Neuronal stem cell (in vitro differentiated cells): ENCODE data around the gene MTCL3.

ENCODE experiments used
- DNase-seq: peaks from one replicate; pipeline ENCODE4 v3.0.0-alpha.2; 2013; ENCODE audit warnings: low spot score
- H2AFZ ChIP-seq: one replicate; pipeline ENCODE4 v1.6.1; 2013; ENCODE audit warnings: mild to moderate bottlenecking, low read length, inconsistent platforms
- H2AK5ac ChIP-seq: 2 replicates; pipeline ENCODE4 v1.6.1; 2013; ENCODE audit warnings: low read depth, mild to moderate bottlenecking, inconsistent platforms, low read length, moderate library complexity, mixed read lengths
- H2BK120ac ChIP-seq: 2 replicates; pipeline ENCODE4 v1.6.1; 2013; ENCODE audit warnings: low read depth, mild to moderate bottlenecking, inconsistent platforms, low read length, moderate library complexity, mixed read lengths
- H2BK12ac ChIP-seq: one replicate; pipeline ENCODE4 v1.6.1; 2013; ENCODE audit warnings: low read length, inconsistent platforms
- H2BK15ac ChIP-seq: 2 replicates; pipeline ENCODE4 v1.6.1; 2013; ENCODE audit warnings: mild to moderate bottlenecking, low read length, inconsistent platforms, mixed read lengths
- H2BK5ac ChIP-seq: one replicate; pipeline ENCODE4 v1.6.1; 2013; ENCODE audit warnings: inconsistent platforms, mild to moderate bottlenecking, low read length, moderate library complexity
- H3K14ac ChIP-seq: one replicate; pipeline ENCODE4 v1.6.1; 2013; ENCODE audit warnings: low read length, inconsistent platforms
- H3K18ac ChIP-seq: 2 replicates; pipeline ENCODE4 v1.6.1; 2013; ENCODE audit warnings: low read length, inconsistent platforms
- H3K23ac ChIP-seq: 2 replicates; pipeline ENCODE4 v1.6.1; 2013; ENCODE audit warnings: low read depth, mild to moderate bottlenecking, mixed read lengths, low read length, inconsistent platforms; ENCODE audit not compliant: poor library complexity
- H3K27ac ChIP-seq: replicated peaks from 3 replicates; pipeline ENCODE4 v1.5.1; 2013; ENCODE audit warnings: low read length, inconsistent platforms
- H3K27me3 ChIP-seq, 3 experiments: 2 replicates each; pipeline ENCODE4 v1.6.1; 2013; ENCODE audit warnings: low read length in 3 of 3, mild to moderate bottlenecking in 2 of 3, inconsistent platforms in 1 of 3, low read depth in 1 of 3, mixed read lengths in 1 of 3, moderate library complexity in 1 of 3; ENCODE audit not compliant: control insufficient read depth in 3 of 3, insufficient read depth in 3 of 3
- H3K36me3 ChIP-seq, 2 donors: replicated peaks in 1 of 2; 2 replicates each; pipeline ENCODE4 v1.6.1; 2013; ENCODE audit warnings: low read length in 2 of 2; ENCODE audit not compliant: control insufficient read depth in 2 of 2, insufficient read depth in 2 of 2
- H3K4ac ChIP-seq: 2 replicates; pipeline ENCODE4 v1.6.1; 2013; ENCODE audit warnings: inconsistent platforms, mild to moderate bottlenecking, low read length, moderate library complexity
- H3K4me1 ChIP-seq, 2 donors: 1 replicate in 1 of 2; 2 replicates in 1 of 2; pipeline ENCODE4 v1.6.1; 2013; ENCODE audit warnings: low read length in 2 of 2, low read depth in 1 of 2; ENCODE audit not compliant: control insufficient read depth in 2 of 2, insufficient read depth in 1 of 2
- H3K4me2 ChIP-seq: one replicate; pipeline ENCODE4 v1.6.1; 2013; ENCODE audit warnings: mild to moderate bottlenecking, low read length, inconsistent platforms; ENCODE audit not compliant: insufficient read depth, poor library complexity, severe bottlenecking
- H3K4me3 ChIP-seq, 2 donors: 2 replicates each; pipeline ENCODE4 v1.5.1; 2013; ENCODE audit warnings: low read length in 2 of 2, mild to moderate bottlenecking in 2 of 2, inconsistent platforms in 1 of 2, moderate library complexity in 1 of 2
- H3K79me1 ChIP-seq: one replicate; pipeline ENCODE4 v1.6.1; 2013; ENCODE audit warnings: low read depth, mild to moderate bottlenecking, inconsistent platforms, low read length, moderate library complexity
- H3K9ac ChIP-seq: one replicate; pipeline ENCODE4 v1.6.1; 2013; ENCODE audit warnings: mild to moderate bottlenecking, low read depth, low read length, inconsistent platforms; ENCODE audit not compliant: poor library complexity
- H3K9me3 ChIP-seq, 2 donors: replicated peaks in 1 of 2; 2 replicates each; pipeline versions ENCODE3 to v1.6.1; 2013; ENCODE audit warnings: low read length in 2 of 2, mild to moderate bottlenecking in 2 of 2, inconsistent platforms in 1 of 2, low read depth in 1 of 2, mixed read lengths in 1 of 2, moderate library complexity in 1 of 2; ENCODE audit not compliant: control insufficient read depth in 2 of 2, insufficient read depth in 1 of 2
- H4K8ac ChIP-seq: one replicate; pipeline ENCODE4 v1.6.1; 2013; ENCODE audit warnings: low read depth, mild to moderate bottlenecking, inconsistent platforms, low read length, moderate library complexity
- H4K91ac ChIP-seq: one replicate; pipeline ENCODE4 v1.6.1; 2013; ENCODE audit warnings: low read length, low read depth, mild to moderate bottlenecking, inconsistent platforms; ENCODE audit not compliant: poor library complexity
- WGBS, 2 donors: extraction: QIAGEN DNeasy Blood & Tissue Kit; methylation state at CpG; one replicate each; pipeline ENCODE4 v1.1.7; 2013; ENCODE audit warnings: missing lambda C conversion rate in 2 of 2, mixed read lengths in 1 of 2; ENCODE audit not compliant: insufficient read length in 2 of 2, insufficient replicate concordance in 1 of 2; ENCODE audit errors: extremely low coverage in 2 of 2; 5-methylcytosine and 5-hydroxymethylcytosine counted together

The MTCL3 gene

GRCh38 chr6:127486934-127487333 is 32.2 kb downstream of the MTCL3 start:
- peaks cover 16 to 100% of the 10 kb centered on the region in 2 donors for H3K36me3 ChIP-seq

GRCh38 chr6:127484212-127484863 is 34.8 kb downstream of the MTCL3 start:
- Histone ChIP-seq H3K4me2 (no peak overlapping the region), H3K9me3 (peaks cover 0 to under 1% of the 10 kb centered on the region in 2 donors), H3K4me1 (peaks cover 4 to 7% of the 10 kb centered on the region in 2 donors), H3K79me1 (no peaks in the 10 kb centered on the region), H3K4ac (no peak overlapping the region), H3K27ac (no peak overlapping the region), H2AK5ac (no peak overlapping the region), H2BK12ac (no peak overlapping the region), H3K18ac (no peak overlapping the region), H3K23ac (no peak overlapping the region), H2AFZ (no peak overlapping the region), H4K91ac (no peak overlapping the region), H3K9ac (no peak overlapping the region), H3K27me3 (no peaks in the 10 kb centered on the region), H4K8ac (no peak overlapping the region), H2BK5ac (no peak overlapping the region), H3K14ac (no peak overlapping the region), H2BK120ac (no peak overlapping the region), H3K36me3 (peaks cover 5 to 100% of the 10 kb centered on the region in 2 donors), H2BK15ac (no peak overlapping the region), H3K4me3 (no peak overlapping the region)
- no CpG with 5 or more reads among the region's 3 CpGs for WGBS, 2 donors
- no peak for DNase-seq

More at GRCh38 chr6:127486934-127487333, 32.2 kb downstream of the MTCL3 start:
- Histone ChIP-seq H2BK5ac (no peak overlapping the region), H4K8ac (no peak overlapping the region), H3K27me3 (no peaks in the 10 kb centered on the region), H2BK15ac (no peak overlapping the region), H2BK12ac (no peak overlapping the region), H3K9ac (no peak overlapping the region), H3K79me1 (no peaks in the 10 kb centered on the region), H3K14ac (no peak overlapping the region), H3K4me1 (peaks cover 4 to 7% of the 10 kb centered on the region in 2 donors), H3K4me3 (no peak overlapping the region), H3K18ac (no peak overlapping the region), H3K4me2 (no peak overlapping the region), H3K23ac (no peak overlapping the region), H3K9me3 (peaks cover 6 to 27% of the 10 kb centered on the region in 2 donors), H4K91ac (no peak overlapping the region), H2AK5ac (no peak overlapping the region), H3K4ac (no peak overlapping the region), H3K27ac (no peak overlapping the region), H2BK120ac (no peak overlapping the region), H2AFZ (no peak overlapping the region)
- WGBS, 2 donors: no CpG with 5 or more reads among the region's 3 CpGs
- DNase-seq: no peak

- H3K4me1 ChIP-seq: peaks cover 4 to 7% of the 10 kb centered on the region in 2 donors
- peaks cover 6 to 99% of the 10 kb centered on the region in 2 donors for H3K36me3 ChIP-seq
- no peaks in the 10 kb centered on the region for H3K27me3 ChIP-seq
- H3K14ac ChIP-seq: no peak overlapping the region
- H2BK15ac ChIP-seq: no peak overlapping the region
- DNase-seq: no peak
- H3K4me3 ChIP-seq: no peak overlapping the region
- no CpG with 5 or more reads among the region's 5 CpGs for WGBS, 2 donors
- no peak overlapping the region for H3K18ac ChIP-seq
- H3K27ac ChIP-seq: no peak overlapping the region
- H3K4me2 ChIP-seq: no peak overlapping the region
- H2AFZ ChIP-seq: no peak overlapping the region
- H2BK12ac ChIP-seq: no peak overlapping the region
- no peak overlapping the region for H2AK5ac ChIP-seq
- H4K91ac ChIP-seq: no peak overlapping the region
- H3K23ac ChIP-seq: no peak overlapping the region
- H2BK5ac ChIP-seq: no peak overlapping the region
- H3K9ac ChIP-seq: no peak overlapping the region
- no peak overlapping the region for H4K8ac ChIP-seq
- no peaks in the 10 kb centered on the region for H3K79me1 ChIP-seq
- no peak overlapping the region for H2BK120ac ChIP-seq
- no peaks in the 10 kb centered on the region for H3K9me3 ChIP-seq
- no peak overlapping the region for H3K4ac ChIP-seq
Measured at GRCh38 chr6:127483399-127484055, 35.6 kb downstream of the MTCL3 start.

- Histone ChIP-seq H3K14ac (no peak overlapping the region), H3K36me3 (peaks cover 14 to 99% of the 10 kb centered on the region in 2 donors), H2AK5ac (no peak overlapping the region), H4K8ac (no peak overlapping the region), H3K4me2 (no peak overlapping the region), H3K4ac (no peak overlapping the region), H4K91ac (no peak overlapping the region), H3K4me3 (no peak overlapping the region), H2BK120ac (no peak overlapping the region), H2BK15ac (no peak overlapping the region), H3K9ac (no peak overlapping the region), H3K18ac (no peak overlapping the region), H3K4me1 (peaks cover 4 to 7% of the 10 kb centered on the region in 2 donors), H3K27me3 (no peaks in the 10 kb centered on the region), H2BK5ac (no peak overlapping the region), H3K23ac (no peak overlapping the region), H2BK12ac (no peak overlapping the region), H3K9me3 (no peaks in the 10 kb centered on the region), H2AFZ (no peak overlapping the region), H3K27ac (no peak overlapping the region), H3K79me1 (no peaks in the 10 kb centered on the region)
- no peak for DNase-seq
- WGBS, 2 donors: no CpG with 5 or more reads among the region's 2 CpGs
Measured at GRCh38 chr6:127482325-127482724, 36.8 kb downstream of the MTCL3 start.
